Peyer's patch (tissue), 4 donors: ENCODE results near the gene DMD.

Experiments
- CTCF ChIP-seq, 6 experiments: fragments of 450-650 bp in 4 of 6; fragments of 200-600 bp in 2 of 6; sonication (generic) in 1 of 6; IDR thresholded peaks; one replicate each; pipeline ENCODE4 v1.5.1; 2017 to 2019; ENCODE audit warnings: antibody characterized with exemption in 6 of 6, mild to moderate bottlenecking in 3 of 6, moderate library complexity in 1 of 6
- POLR2A ChIP-seq, 2 donors: fragments of 450-650 bp; IDR thresholded peaks; one replicate each; pipeline ENCODE4 v1.5.1; 2017; ENCODE audit warnings: antibody characterized with exemption in 2 of 2, mild to moderate bottlenecking in 2 of 2, moderate library complexity in 2 of 2

- TF ChIP-seq CTCF (IDR thresholded peaks at IDR 0.05) (no peak), POLR2A (IDR thresholded peaks at IDR 0.05) (no peak)
Observed at GRCh38 chrX:31870267-31870666, 1341.1 kb downstream of the DMD start.
